LNCAP (cell line): ENCODE data around the gene MCUR1.

Experiments used
- CTCF ChIP-seq: fragments of 450-650 bp; IDR thresholded peaks from 2 replicates; pipeline ENCODE4 v1.5.1; 2017; ENCODE audit warnings: mild to moderate bottlenecking

The MCUR1 gene

GRCh38 chr6:13763740-13764381 lies 50.5 kb downstream of the MCUR1 start:
- TF ChIP-seq CTCF: no peak

- TF ChIP-seq CTCF: no peak
Observed at GRCh38 chr6:13762611-13763441, 51.5 kb downstream of the MCUR1 start.

- no peak for TF ChIP-seq CTCF
Observed at GRCh38 chr6:13761361-13762036, 52.9 kb downstream of the MCUR1 start.

GRCh38 chr6:13760307-13761304 lies 53.8 kb downstream of the MCUR1 start:
- TF ChIP-seq CTCF: no peak

- no peak for TF ChIP-seq CTCF
Observed at GRCh38 chr6:13759025-13759424, 55.3 kb downstream of the MCUR1 start.

- TF ChIP-seq CTCF: no peak
Observed at GRCh38 chr6:13754644-13755043, 59.7 kb downstream of the MCUR1 start.

GRCh38 chr6:13743736-13744127 lies 70.6 kb downstream of the MCUR1 start:
- no peak for TF ChIP-seq CTCF
